H9 (cell line): ENCODE data around the gene SDHB. TPM values are rescaled to one million over a fixed set of nuclear protein-coding genes. Genes with fewer than 3 reads are reported as not detected.
A peak's percentile ranks its signal among the peaks of the same experiment; 100 is the strongest.

Experiments
- DNase-seq: peaks from one replicate; pipeline ENCODE4 v3.0.0-alpha.2; 2017
- H2AFZ ChIP-seq: one replicate; pipeline ENCODE4 v1.6.1; 2013; ENCODE audit warnings: mild to moderate bottlenecking, low read length, control low read depth, moderate library complexity
- H2AK5ac ChIP-seq: 2 replicates; pipeline ENCODE4 v1.6.1; 2013; ENCODE audit warnings: low read length, control low read depth, mixed read lengths; ENCODE audit not compliant: insufficient read length
- H2BK120ac ChIP-seq: one replicate; pipeline ENCODE4 v1.6.1; 2013; ENCODE audit warnings: low read depth, mild to moderate bottlenecking, low read length, control low read depth, inconsistent platforms; ENCODE audit not compliant: poor library complexity, severe bottlenecking
- H2BK12ac ChIP-seq: 2 replicates; pipeline ENCODE4 v1.6.1; 2013; ENCODE audit warnings: low read length, control low read depth, mixed read lengths, low read depth; ENCODE audit not compliant: insufficient read length
- H2BK15ac ChIP-seq: 2 replicates; pipeline ENCODE4 v1.6.1; 2013; ENCODE audit warnings: low read depth, low read length, control low read depth
- H2BK20ac ChIP-seq: one replicate; pipeline ENCODE4 v1.6.1; 2013; ENCODE audit warnings: low read depth, mild to moderate bottlenecking, low read length, control low read depth, inconsistent platforms; ENCODE audit not compliant: poor library complexity, severe bottlenecking
- H2BK5ac ChIP-seq: 2 replicates; pipeline ENCODE4 v1.6.1; 2013; ENCODE audit warnings: low read length, control low read depth, mixed read lengths; ENCODE audit not compliant: insufficient read length
- H3K14ac ChIP-seq: 2 replicates; pipeline ENCODE4 v1.6.1; 2013; ENCODE audit warnings: low read length, control low read depth; ENCODE audit not compliant: insufficient read depth
- H3K18ac ChIP-seq: 2 replicates; pipeline ENCODE4 v1.6.1; 2013; ENCODE audit warnings: low read depth, mild to moderate bottlenecking, mixed read lengths, low read length, control low read depth; ENCODE audit not compliant: insufficient read length
- H3K23ac ChIP-seq: 2 replicates; pipeline ENCODE4 v1.6.1; 2013; ENCODE audit warnings: low read length, control low read depth, mixed read lengths, low read depth; ENCODE audit not compliant: insufficient read length
- H3K23me2 ChIP-seq: 2 replicates; pipeline ENCODE4 v1.6.1; 2013; ENCODE audit warnings: low read depth, mild to moderate bottlenecking, mixed read lengths, low read length, control low read depth; ENCODE audit not compliant: insufficient read length, poor library complexity, severe bottlenecking
- H3K27ac ChIP-seq: 2 replicates; pipeline ENCODE4 v1.5.1; 2013; ENCODE audit warnings: low read length, control low read depth, mixed read lengths, low read depth; ENCODE audit not compliant: insufficient read length
- H3K27me3 ChIP-seq: 2 replicates; pipeline ENCODE4 v1.6.1; 2013; ENCODE audit warnings: low read length, control low read depth, inconsistent platforms; ENCODE audit not compliant: insufficient read depth
- H3K4ac ChIP-seq: 2 replicates; pipeline ENCODE4 v1.6.1; 2013; ENCODE audit warnings: low read depth, mild to moderate bottlenecking, control low read depth, inconsistent platforms, low read length, moderate library complexity
- H3K4me1 ChIP-seq: 2 replicates; pipeline ENCODE4 v1.6.1; 2013; ENCODE audit warnings: low read length, control low read depth, inconsistent platforms; ENCODE audit not compliant: insufficient read depth
- H3K4me2 ChIP-seq: 2 replicates; pipeline ENCODE4 v1.6.1; 2013; ENCODE audit warnings: low read length, control low read depth, mixed read lengths; ENCODE audit not compliant: insufficient read length, insufficient read depth
- H3K56ac ChIP-seq: 2 replicates; pipeline ENCODE4 v1.6.1; 2013; ENCODE audit warnings: low read depth, mild to moderate bottlenecking, mixed read lengths, low read length, control low read depth; ENCODE audit not compliant: insufficient read length
- H3K79me1 ChIP-seq: 2 replicates; pipeline ENCODE4 v1.6.1; 2013; ENCODE audit warnings: low read depth, mild to moderate bottlenecking, moderate library complexity, low read length, control low read depth, inconsistent platforms; ENCODE audit not compliant: insufficient read depth, poor library complexity, severe bottlenecking
- H3K79me2 ChIP-seq: 2 replicates; pipeline ENCODE4 v1.6.1; 2013; ENCODE audit warnings: low read length, control low read depth, inconsistent platforms; ENCODE audit not compliant: insufficient read depth
- H3K9ac ChIP-seq: 2 replicates; pipeline ENCODE4 v1.6.1; 2013; ENCODE audit warnings: low read length, control low read depth, mixed read lengths; ENCODE audit not compliant: insufficient read length; ENCODE audit errors: extremely low read depth
- H3K9me3 ChIP-seq: one replicate; pipeline ENCODE4 v1.6.1; 2013; ENCODE audit warnings: low read depth, low read length, inconsistent platforms; ENCODE audit not compliant: control insufficient read depth
- H3T11ph ChIP-seq: one replicate; pipeline ENCODE4 v1.6.1; 2013; ENCODE audit warnings: mild to moderate bottlenecking, low read length, control low read depth, inconsistent platforms
- H4K20me1 ChIP-seq: one replicate; pipeline ENCODE4 v1.6.1; 2013; ENCODE audit not compliant: control insufficient read depth, insufficient read length, insufficient read depth
- H4K5ac ChIP-seq: 2 replicates; pipeline ENCODE4 v1.6.1; 2013; ENCODE audit warnings: low read depth, mild to moderate bottlenecking, mixed read lengths, low read length, control low read depth; ENCODE audit not compliant: insufficient read length
- H4K8ac ChIP-seq: replicated peaks from 2 replicates; pipeline ENCODE4 v1.6.1; 2013; ENCODE audit warnings: low read length, control low read depth, mixed read lengths, low read depth; ENCODE audit not compliant: insufficient read length
- H4K91ac ChIP-seq: 2 replicates; pipeline ENCODE4 v1.6.1; 2013; ENCODE audit warnings: low read depth, mild to moderate bottlenecking, moderate library complexity, mixed read lengths, low read length, control low read depth; ENCODE audit not compliant: insufficient read length
- H3K27ac Mint-ChIP-seq, 3 experiments: 2 replicates in 2 of 3; 3 replicates in 1 of 3; pipeline ENCODE4 v1.8.0; 2020 to 2021; ENCODE audit warnings: mixed read lengths in 3 of 3, mild to moderate bottlenecking in 1 of 3, moderate library complexity in 1 of 3
- H3K27me3 Mint-ChIP-seq: 2 replicates; pipeline ENCODE4 v1.8.0; 2021; ENCODE audit warnings: low read depth, mild to moderate bottlenecking, moderate library complexity, mixed read lengths
- H3K36me3 Mint-ChIP-seq, 3 experiments: 2 replicates in 2 of 3; 3 replicates in 1 of 3; pipeline ENCODE4 v1.8.0; 2020 to 2021; ENCODE audit warnings: low read depth in 3 of 3, mixed read lengths in 3 of 3; ENCODE audit not compliant: insufficient read depth in 1 of 3
- H3K4me1 Mint-ChIP-seq, 2 experiments: 2 replicates each; pipeline ENCODE4 v1.8.0; 2020; ENCODE audit warnings: mixed read lengths in 2 of 2
- H3K4me3 Mint-ChIP-seq, 2 experiments: 2 replicates in 1 of 2; 3 replicates in 1 of 2; pipeline ENCODE4 v1.8.0; 2020 to 2021; ENCODE audit warnings: mild to moderate bottlenecking in 2 of 2, mixed read lengths in 2 of 2, moderate library complexity in 1 of 2
- H3K9me3 Mint-ChIP-seq, 2 experiments: 2 replicates in 1 of 2; 3 replicates in 1 of 2; pipeline ENCODE4 v1.8.0; 2020; ENCODE audit warnings: mild to moderate bottlenecking in 2 of 2, mixed read lengths in 2 of 2, moderate library complexity in 1 of 2
- WGBS: extraction: QIAGEN DNeasy Blood & Tissue Kit; methylation state at CpG from one replicate; pipeline ENCODE4 v1.1.7; 2013; ENCODE audit warnings: missing lambda C conversion rate, low lambda C conversion rate, mixed read lengths; ENCODE audit not compliant: insufficient read length; ENCODE audit errors: extremely low coverage; 5-methylcytosine and 5-hydroxymethylcytosine counted together
- total RNA-seq: library from RNA; stranded (reverse); gene quantifications from 2 replicates; pipeline ENCODE4 v1.2.1, GENCODE V29; 2021
- TF ChIP-seq, protein P1 (sequence below): fragments of 200-600 bp; sonication (generic); conservative IDR thresholded peaks from 3 replicates; pipeline ENCODE4 v1.8.0; 2021; ENCODE audit warnings: antibody characterized with exemption, mild to moderate bottlenecking

The SDHB gene
- total RNA-seq, 1 experiment from 2014 or later: 77.5 TPM

DNA sequence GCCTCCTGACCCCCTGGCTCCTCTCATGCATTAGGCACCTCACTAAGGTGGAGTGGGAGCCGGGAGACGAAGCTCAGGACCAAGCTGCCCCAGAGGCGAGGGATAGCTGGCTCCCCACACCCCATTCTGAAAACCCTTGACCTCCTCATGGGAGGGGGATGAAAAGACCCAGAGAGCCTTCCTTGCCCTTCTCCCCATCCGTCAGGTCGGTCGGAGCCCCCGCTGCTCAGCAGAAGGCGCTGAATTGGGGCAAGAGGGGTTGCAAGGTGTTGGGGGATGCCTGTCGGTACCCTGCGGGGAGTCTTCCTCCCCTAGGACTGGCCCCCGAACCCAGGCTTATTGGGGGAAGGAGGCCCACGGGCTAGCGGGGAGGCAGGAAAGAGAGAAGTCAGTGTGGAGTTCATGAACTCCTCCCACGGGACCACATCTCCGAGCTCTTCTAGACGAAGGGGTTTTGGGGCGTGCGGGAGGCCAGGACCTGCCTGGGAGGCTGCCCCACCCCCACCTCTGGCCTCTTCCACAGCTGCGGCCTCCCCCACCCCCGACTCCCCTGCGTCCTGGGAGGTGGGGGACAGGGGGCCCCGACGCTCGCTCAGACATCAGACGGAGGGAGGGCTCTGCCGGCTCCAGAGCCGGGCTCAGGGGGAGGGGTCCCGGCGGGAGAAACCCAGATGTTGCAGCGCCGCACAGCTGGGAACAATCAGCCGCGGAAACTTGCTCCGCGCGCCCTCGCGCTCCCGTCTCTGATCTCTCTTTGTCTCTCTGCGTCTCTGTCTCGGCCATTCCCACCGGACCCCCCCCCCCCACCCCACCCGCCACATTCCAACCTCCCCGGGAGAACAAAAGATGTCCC is 74.1 kb downstream of the SDHB start:
- peak overlapping the region; percentile 67 for H3K4me2 ChIP-seq
- H3K79me1 ChIP-seq: no peaks in the 10 kb centered on the region
- TF ChIP-seq, protein P1, sequence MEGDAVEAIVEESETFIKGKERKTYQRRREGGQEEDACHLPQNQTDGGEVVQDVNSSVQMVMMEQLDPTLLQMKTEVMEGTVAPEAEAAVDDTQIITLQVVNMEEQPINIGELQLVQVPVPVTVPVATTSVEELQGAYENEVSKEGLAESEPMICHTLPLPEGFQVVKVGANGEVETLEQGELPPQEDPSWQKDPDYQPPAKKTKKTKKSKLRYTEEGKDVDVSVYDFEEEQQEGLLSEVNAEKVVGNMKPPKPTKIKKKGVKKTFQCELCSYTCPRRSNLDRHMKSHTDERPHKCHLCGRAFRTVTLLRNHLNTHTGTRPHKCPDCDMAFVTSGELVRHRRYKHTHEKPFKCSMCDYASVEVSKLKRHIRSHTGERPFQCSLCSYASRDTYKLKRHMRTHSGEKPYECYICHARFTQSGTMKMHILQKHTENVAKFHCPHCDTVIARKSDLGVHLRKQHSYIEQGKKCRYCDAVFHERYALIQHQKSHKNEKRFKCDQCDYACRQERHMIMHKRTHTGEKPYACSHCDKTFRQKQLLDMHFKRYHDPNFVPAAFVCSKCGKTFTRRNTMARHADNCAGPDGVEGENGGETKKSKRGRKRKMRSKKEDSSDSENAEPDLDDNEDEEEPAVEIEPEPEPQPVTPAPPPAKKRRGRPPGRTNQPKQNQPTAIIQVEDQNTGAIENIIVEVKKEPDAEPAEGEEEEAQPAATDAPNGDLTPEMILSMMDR: no peak
- no peak overlapping the region for H3K4ac ChIP-seq
- no peak overlapping the region for H2AFZ ChIP-seq
- Mint-ChIP-seq H3K36me3 (peaks cover 8 to 34% (median 26%) of the 10 kb centered on the region in 3 experiments), H3K27ac (peak overlapping the region in 1 of 3 experiments; percentile 72; a peak in 2 of 7 replicates), H3K27me3 (peaks cover 9% of the 10 kb centered on the region), H3K9me3 (no peaks in the 10 kb centered on the region), H3K4me3 (peak overlapping the region; percentile 80 to 82), H3K4me1 (peaks cover 27 to 47% of the 10 kb centered on the region in 2 experiments)
- H3K79me2 ChIP-seq: no peaks in the 10 kb centered on the region; the same call in 1 of the 2 replicates
- H3K23me2 ChIP-seq: peaks cover 11% of the 10 kb centered on the region
- no peak overlapping the region for H3K23ac ChIP-seq
- H3K27me3 ChIP-seq: no peaks in the 10 kb centered on the region
- H2BK20ac ChIP-seq: no peak overlapping the region
- no peak for DNase-seq
- H2BK5ac ChIP-seq: no peak overlapping the region
- no peak overlapping the region for H2BK120ac ChIP-seq
- H4K20me1 ChIP-seq: no peaks in the 10 kb centered on the region
- WGBS: no CpG with 5 or more reads among the region's 44 CpGs
- no peak overlapping the region for H2BK12ac ChIP-seq
- H3K9me3 ChIP-seq: no peaks in the 10 kb centered on the region
- peak overlapping the region; percentile 41; the same call in 1 of the 2 replicates for H3K14ac ChIP-seq
- no peak overlapping the region for H4K8ac ChIP-seq
- H2BK15ac ChIP-seq: no peak overlapping the region
- no peaks in the 10 kb centered on the region; the same call in 1 of the 2 replicates for H3K4me1 ChIP-seq
- no peak overlapping the region for H3K18ac ChIP-seq
- H3K9ac ChIP-seq: peak overlapping the region; percentile 52
- no peak overlapping the region for H2AK5ac ChIP-seq
- H3K56ac ChIP-seq: no peak overlapping the region
- no peak overlapping the region for H3T11ph ChIP-seq
- H4K91ac ChIP-seq: no peak overlapping the region
- no peak overlapping the region for H4K5ac ChIP-seq
- H3K27ac ChIP-seq: no peak overlapping the region
